HG03025 (cell line): Measurements from ENCODE around the gene SYNE3.
A peak's percentile ranks its signal among the peaks of the same experiment; 100 is the strongest.

Experiments used
- ATAC-seq: cut with Tn5 transposase; IDR thresholded peaks from one replicate; pipeline ENCODE4 v1.9.1; 2021; ENCODE audit warnings: mild to moderate bottlenecking, moderate library complexity; ENCODE audit not compliant: unreplicated experiment, low FRiP score

SYNE3 gene, protein sequence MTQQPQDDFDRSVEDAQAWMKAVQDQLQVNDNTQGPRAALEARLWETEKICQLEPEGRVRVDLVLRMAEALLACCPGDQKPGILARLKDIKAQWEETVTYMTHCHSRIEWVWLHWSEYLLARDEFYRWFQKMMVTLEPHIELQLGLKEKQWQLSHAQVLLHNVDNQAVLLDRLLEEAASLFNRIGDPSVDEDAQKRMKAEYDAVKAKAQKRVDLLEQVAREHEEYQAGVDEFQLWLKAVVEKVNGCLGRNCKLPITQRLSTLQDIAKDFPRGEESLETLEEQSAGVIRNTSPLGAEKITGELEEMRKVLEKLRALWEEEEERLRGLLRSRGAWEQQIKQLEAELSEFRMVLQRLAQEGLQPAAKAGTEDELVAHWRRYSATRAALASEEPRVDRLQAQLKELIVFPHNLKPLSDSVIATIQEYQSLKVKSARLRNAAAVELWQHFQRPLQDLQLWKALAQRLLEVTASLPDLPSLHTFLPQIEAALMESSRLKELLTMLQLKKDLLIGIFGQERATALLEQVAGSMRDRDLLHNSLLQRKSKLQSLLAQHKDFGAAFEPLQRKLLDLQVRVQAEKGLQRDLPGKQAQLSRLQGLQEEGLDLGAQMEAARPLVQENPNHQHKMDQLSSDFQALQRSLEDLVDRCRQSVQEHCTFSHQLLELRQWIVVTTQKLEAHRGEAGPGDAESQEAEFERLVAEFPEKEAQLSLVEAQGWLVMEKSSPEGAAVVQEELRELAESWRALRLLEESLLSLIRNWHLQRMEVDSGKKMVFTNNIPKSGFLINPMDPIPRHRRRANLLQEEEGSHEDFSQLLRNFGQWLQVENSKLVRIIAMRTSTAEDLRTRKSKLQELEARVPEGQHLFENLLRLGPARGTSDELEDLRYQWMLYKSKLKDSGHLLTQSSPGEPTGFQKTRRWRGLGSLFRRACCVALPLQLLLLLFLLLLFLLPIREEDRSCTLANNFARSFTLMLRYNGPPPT

GRCh38 chr14:95516554-95517181 lies at the start of gene SYNE3:
SYNE3 (minus strand) TSS chr14:95516650; CDS start chr14:95475821, 40,829 bp downstream.
- ATAC-seq, result peak; percentile 40

DNA sequence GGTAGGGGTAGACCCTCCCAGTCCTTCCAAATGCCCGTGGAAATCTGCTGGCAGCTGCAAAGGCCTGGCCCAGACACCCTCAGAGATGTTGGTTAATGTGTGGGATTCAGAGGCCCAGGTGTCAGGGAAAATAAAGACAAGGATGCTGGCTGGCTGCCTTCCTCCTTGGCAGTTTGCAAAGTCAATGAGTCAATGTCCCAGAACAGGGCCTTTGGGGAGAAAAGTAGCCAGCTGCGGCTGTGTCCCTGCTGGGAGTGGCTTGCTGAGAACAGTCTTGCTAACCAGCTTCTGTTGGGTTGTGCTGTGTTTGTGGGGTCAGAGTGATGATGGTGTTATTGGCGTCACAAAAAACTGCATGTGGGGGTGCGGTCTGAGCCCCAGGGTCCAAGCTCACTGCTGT lies 47.6 kb upstream of the SYNE3 start:
- ATAC-seq, result no peak

- no peak for ATAC-seq
Measured at GRCh38 chr14:95562892-95563685, 46.6 kb upstream of the SYNE3 start.

GRCh38 chr14:95561001-95561412 lies 44.6 kb upstream of the SYNE3 start:
- peak; percentile 81 for ATAC-seq

DNA sequence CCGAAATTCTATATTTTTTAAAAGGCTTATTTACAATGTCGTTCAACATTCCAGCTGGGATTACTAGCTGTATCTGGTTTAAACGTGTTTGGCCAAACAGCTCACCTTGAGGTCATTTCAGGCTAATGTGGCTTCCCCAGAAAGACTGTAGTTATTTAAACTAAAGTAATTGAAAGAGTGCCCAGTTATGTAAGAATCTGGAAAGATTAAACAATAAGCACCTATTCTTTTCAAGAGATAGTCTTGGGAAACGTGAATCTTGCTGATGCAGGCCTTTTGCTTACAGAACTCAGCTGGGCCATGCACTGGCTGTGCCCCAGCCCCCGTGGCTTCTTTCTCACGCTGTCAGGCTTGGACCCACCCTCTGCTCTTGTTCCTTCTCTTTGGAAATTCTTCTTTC lies 42.8 kb upstream of the SYNE3 start:
- ATAC-seq, result no peak

GRCh38 chr14:95557832-95558231 lies 41.4 kb upstream of the SYNE3 start:
- ATAC-seq, result no peak

DNA sequence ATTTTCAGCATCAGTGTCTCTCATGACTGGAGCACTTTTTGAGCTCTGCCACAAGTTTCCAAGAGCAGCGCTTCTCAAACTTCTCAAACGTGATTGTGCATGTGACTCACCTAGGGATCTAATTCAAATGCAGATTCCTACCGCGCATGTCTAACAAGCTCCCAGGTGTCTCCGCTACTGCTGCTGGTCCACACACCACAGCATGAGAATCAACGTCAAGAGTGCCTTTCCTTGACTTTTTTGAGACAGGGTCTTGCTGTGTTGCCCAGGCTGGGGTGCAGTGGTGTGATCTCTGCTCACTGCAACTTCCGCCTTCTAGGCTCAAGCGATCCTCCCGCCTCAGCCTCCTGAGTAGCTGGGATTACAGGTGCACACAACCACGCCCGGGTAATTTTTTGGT lies 40.8 kb upstream of the SYNE3 start:
- no peak for ATAC-seq

GRCh38 chr14:95555053-95555452 lies 38.6 kb upstream of the SYNE3 start:
- no peak for ATAC-seq

DNA sequence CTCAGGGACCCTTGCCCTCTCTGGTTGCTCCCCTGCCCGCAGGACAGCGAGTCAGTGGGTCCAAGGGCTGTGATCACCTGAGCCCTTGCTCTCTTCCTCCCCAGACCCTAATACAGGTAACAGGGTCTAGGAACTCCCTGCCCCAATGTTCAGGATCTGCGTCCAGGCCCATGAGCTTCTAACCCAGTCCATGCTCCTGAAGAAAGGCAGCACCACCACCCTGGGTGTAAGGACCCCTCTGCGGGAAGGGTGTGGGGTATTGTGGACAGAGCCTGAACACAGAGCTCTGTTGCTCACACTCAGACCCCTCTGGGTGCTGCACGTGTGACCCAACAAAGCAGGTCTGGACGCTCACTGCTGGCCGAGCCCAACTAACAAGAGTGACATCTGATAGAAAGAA lies 36.7 kb upstream of the SYNE3 start:
- no peak for ATAC-seq

DNA sequence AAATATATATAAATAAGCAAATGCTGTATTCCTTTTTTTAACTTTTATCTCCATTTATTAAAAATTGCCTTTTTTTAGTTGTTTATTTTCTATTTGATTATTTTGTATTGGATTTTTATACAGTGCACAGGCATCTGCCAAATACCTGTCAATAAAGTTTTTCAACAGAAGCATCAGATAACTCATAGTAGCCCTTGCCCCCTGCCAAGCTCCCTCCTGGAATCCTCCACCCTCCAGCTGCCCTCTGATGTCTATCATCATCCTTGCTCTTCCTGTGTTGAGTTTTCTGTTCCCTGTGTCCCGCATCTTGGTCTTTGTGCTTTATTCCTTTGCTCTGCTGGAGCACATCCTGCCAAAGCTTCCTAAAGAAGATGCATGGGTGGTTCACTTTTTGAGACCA lies 35.0 kb upstream of the SYNE3 start:
- ATAC-seq, result no peak

GRCh38 chr14:95549656-95550585 lies 33.5 kb upstream of the SYNE3 start:
- no peak for ATAC-seq

- no peak for ATAC-seq
Measured at GRCh38 chr14:95548328-95548929, 32.0 kb upstream of the SYNE3 start.

DNA sequence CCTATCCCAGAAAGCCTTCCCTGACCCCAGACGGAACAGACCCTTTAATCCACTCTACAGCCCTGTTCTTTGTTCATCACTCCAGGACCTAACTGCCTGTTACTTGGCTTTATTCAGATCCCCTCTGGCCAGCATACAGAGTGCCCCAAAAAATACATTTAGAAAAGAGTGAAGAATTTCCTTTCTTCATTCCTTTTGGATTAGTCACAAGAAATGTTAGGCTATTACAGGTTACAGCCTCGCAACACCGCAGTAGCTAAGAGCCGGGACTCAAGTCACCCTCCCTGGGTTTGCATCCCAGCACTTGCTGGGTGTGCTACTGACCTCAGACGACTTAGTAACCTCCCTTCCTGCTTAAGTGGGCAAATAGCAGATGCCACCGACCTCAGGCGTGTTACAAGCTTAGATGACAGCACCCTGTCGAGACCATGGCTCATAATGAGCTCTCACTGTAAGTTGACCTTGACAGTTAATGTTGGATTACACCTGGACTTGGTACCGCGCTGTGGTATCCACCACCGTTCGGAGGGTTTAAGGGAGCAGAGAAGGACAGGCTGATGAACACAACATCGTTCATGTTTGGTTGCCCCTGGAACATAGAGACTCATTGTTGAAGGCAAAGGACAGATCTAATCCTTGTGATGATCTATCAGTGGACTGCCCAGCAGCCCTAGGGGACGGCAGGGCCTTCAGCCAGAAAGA lies 31.3 kb upstream of the SYNE3 start:
- ATAC-seq, result no peak

GRCh38 chr14:95547272-95547625 lies 30.8 kb upstream of the SYNE3 start:
- ATAC-seq, result no peak

DNA sequence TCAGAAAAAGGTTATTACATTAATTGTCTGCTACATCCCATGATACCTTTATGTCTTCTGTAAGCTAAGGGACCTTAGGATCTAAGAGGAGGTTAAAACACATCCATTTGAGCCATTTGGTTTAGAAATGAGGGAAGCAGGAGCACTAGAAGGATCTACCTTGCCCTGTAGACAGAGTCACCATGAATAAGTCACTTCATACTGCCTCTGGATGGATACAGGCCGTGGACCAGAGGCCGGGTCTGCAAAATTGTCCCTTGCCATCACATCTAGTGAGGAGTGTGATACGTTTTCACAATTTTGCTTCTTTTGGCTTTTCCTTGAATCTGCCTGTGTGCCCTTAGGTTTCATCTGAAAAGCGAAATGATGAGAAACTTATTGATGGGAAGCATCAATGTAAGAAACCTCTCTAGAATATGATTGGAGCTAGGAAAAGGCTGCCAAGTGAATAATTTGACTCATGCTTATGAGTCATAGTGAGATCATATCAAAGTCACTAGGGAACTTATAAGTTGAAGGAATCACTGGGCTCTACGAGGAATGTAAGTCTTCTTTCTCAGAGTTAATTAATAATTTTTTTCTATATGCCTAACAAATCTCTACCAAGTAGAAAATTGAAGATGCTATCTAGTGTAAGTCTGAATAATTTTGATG lies 29.2 kb upstream of the SYNE3 start:
- no peak for ATAC-seq

GRCh38 chr14:95544588-95544987 lies 28.1 kb upstream of the SYNE3 start:
- no peak for ATAC-seq

GRCh38 chr14:95543021-95543420 lies 26.6 kb upstream of the SYNE3 start:
- no peak for ATAC-seq
